Activated CD4-positive, alpha-beta T cell treated with anti-CD3 and anti-CD28 coated beads, Interleukin-2, Interleukin-4, amounts not matched to agents 100 ng/mL and 50 ng/mL, durations not matched to agents 16 hours and 8 hours (primary cell): ENCODE data around the gene AP2A2.
"Not testable (repeated sequence)": the region's sequence is repeated elsewhere in the genome, so short reads cannot be mapped to it uniquely, and the experiment has no call there.

Experiments
- DNase-seq: peaks from one replicate; pipeline ENCODE4 v3.0.0-alpha.2; 2020; ENCODE audit warnings: low spot score

AP2A2 gene

DNA sequence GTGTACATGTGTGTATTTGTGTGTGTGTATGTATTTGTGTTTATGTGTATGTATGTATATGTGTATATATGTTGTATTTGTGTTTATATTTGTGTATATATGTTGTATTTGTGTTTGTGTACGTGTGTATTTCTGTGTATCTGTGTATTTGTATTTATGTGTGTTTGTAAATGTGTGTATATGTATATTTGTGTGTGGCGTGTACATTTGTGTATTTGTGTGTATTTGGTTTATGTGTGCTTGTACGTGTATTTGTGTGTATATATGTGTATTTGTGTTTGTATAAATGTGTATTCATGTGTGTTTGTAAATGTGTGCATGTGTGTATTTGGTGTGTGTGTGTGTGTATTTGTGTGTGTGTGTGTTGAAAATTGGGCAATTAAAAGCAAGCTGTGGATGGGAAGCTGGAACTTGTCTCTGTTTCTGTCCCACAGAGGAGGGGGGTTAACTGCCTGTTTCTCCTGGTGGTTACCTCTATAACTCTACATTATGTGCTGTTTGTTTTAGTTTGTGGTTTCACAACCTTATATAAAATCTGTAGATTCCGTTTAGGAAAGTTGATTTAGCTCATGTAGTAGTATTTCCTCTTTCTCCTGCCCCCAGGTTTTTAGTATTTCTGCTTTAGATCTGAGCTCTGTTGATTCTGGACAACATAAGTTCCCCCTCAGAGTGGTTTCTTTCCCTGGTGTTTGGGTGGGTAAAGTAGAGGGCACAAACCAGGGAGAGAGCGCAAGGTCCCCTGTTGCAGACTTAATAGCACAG lies 28.9 kb downstream of the AP2A2 start:
- no peak for DNase-seq

DNA sequence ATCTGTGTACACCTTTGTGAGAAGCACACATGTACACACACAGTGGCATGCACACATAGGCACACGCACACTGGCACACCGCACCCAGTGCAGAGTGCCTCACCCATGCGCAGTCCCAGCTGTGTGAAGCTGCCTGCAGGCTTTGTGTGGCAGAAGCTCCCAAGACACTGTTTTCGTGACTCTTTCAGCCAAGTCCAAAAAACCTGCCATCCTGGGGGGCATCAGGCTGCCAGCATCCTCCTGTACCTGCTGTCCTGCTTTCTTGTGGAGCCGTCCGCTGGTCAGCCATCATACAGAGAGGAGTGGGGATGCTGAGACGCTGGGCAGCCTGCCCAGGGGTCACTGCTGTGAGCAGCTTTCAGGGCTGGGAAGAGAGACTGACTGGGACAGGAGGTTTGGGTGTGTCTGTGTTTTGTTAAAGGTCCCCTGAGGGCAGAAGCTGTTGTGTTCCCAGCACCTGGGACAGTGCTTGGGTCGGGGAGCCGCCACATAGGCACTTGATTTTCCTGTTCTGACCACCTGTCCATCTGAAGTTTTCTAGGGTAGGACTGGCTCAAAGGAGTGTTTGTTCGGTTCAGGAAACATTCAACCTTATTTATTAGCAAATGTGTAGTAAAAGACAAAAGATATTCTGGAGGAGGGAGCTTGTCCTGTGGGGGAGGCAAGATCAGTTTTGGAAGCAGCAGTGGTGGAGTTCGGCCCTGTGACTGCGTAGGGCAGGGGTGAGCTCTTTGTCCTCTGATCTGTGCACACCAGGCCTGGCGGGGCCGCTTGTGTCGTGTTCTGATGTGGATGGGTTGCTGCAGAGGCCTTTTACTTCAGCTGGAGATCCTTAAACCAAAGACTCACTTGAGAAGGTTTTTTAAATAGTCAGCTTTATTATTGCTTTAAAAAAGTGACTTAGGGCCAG lies 29.7 kb downstream of the AP2A2 start:
- DNase-seq, result no peak

DNA sequence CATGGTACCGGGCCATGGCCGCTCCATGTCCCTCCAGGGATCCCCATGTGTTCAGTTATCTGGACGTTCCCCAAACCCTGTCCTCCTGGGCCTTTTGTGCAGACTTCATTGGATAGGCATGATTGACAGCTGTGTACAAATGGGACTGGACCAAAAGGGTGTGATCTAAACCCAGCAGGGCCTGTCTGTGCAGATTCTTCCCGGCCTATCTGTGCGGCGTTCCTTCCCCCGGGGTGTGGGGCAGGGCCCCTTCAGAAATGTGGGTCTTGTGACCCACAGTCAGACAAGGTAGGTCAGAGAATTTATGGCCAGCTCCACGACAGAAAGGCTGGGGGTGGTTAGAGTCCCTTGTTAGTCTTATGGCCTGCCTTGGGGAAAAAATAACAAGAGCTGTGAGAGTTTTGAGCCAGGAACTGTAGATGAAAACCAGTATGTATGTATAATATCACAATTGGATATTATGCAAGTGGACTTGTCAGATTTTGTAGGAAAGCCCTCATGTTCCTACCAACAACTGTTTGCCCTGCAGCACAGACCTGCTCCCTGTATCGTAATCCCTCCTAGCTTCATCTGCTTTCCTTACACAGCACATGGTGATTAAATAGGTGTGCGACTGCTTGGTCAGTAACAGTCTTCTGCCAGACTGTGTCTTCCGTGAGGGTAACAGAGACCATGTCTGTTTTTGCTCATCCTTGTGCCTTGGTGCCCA lies 31.7 kb downstream of the AP2A2 start:
- no peak for DNase-seq

DNA sequence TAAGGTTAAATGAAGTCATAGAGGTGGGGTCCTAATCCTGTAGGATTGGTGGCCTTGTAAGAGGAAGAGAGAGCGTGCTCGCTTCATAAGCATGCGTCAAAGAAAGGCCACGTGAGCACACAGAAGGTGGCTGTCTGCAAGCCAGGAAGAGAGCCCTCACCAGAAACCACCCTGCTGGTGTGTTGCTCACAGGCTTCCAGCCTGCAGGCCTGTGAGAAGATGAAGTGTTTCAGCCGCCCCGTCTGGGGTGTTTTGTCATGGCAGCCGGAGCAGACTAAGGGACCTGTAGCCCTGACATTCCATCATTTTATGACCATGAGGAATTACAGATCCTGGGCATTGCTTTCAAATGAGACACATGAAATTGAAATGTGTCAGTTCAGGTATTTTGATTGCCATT lies 32.4 kb downstream of the AP2A2 start:
- DNase-seq, result no peak

DNA sequence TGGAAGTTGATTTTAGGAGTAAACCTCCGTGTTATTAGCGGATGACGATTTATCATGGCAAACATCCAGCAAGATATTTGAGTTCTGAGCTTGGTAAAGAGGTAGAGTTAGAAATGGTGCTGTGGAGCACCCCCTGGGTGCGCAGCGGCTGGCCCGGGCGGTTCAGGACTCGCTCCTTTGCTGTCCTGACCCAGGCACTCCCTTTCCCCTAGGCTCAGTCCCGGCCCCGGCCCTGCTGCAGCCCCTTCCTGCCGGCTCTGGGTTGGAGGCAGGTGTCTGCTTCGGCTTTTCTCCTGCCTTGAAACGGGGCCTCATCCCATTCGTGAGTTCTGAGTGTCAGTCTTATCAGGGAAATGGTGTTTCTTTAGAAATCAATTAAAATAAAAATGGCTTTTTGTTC lies 33.4 kb downstream of the AP2A2 start:
- no peak for DNase-seq

DNA sequence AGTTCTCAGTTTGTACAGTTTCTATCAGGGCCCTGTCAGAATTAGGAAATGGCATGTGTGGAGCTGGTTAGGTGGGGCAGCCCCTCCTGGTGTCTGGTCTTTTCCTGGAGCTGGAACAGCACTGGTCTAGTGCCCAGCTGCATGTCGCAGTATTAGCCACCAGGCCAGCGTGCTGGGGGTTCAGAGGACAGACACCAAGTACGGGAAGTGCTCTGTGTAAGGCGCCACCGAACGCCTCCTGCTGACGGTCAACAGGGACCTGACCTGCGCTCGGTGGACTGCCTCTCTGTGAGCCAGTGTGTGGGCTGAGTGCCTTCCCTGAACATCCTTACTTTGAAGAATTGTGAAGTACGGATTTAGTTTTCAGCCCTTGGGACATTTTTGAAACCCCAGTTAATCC lies 33.9 kb downstream of the AP2A2 start:
- no peak for DNase-seq

DNA sequence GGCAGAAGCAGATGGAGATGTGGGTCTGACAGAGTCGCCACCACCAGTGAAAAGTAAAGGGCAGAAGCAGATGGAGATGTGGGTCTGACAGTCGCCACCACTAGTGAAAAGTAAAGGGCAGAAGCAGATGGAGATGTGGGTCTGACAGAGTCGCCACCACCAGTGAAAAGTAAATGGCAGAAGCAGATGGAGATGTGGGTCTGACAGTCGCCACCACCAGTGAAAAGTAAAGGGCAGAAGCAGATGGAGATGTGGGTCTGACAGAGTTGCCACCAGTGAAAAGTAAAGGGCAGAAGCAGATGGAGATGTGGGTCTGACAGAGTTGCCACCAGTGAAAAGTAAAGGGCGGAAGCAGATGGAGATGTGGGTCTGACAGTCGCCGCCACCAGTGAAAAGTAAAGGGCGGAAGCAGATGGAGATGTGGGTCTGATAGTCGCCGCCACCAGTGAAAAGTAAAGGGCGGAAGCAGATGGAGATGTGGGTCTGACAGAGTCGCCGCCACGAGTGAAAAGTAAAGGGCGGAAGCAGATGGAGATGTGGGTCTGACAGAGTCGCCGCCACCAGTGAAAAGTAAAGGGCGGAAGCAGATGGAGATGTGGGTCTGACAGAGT lies 35.7 kb downstream of the AP2A2 start:
- not testable (repeated sequence) for DNase-seq

DNA sequence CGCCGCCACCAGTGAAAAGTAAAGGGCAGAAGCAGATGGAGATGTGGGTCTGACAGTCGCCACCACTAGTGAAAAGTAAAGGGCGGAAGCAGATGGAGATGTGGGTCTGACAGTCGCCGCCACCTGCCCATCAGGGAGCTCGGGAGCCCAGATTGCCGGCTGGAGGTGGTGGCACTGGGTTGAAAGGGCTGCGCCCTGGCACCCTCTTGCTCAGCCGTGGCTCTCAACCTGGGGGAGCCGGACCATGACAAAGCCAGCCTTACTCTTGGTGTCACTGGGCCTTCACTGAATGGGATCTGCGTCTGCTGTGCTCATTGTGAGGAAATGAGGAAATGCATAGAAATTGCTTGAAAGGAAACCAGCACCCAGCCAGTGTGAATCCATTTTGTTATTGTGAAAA lies 36.3 kb downstream of the AP2A2 start:
- no peak for DNase-seq

DNA sequence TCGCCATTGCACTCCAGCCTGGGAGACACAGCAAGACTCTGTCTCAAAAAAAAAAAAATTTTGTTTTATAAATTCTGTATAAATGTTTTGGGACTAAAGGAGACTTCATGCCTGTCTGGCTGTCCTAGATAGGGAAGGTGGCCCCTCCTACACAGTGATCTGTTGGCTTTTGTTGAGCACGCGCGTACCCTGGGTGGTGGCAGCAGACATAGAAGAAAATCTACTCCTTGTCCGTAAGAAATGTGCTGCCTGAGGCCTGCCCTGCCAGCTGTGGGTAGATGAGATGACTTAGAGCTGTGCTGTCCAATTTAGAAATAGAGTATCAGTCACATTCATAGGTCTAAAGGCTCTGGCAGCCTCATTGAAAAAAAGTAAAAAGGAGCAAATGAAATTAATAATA lies 37.0 kb downstream of the AP2A2 start:
- no peak for DNase-seq

DNA sequence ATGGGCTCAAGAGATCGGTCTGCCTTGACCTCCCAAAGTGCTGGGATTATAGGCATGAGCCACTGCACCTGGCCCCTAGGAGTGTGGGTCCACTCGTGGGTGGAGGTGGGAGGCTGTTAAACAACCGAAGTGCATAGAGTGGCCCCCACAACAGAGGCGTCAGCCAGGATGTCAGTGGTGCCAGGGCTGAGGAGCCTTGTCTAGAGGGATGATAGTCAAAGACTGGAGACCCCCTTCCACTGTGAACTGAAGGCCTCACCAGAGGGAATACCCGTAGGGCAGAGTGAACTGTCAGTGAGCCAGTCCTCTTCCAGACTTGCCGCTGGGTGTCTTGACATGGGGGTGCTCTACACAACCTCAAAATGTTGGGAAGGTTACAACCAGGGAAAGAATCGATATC lies 38.2 kb downstream of the AP2A2 start:
- DNase-seq, result no peak

DNA sequence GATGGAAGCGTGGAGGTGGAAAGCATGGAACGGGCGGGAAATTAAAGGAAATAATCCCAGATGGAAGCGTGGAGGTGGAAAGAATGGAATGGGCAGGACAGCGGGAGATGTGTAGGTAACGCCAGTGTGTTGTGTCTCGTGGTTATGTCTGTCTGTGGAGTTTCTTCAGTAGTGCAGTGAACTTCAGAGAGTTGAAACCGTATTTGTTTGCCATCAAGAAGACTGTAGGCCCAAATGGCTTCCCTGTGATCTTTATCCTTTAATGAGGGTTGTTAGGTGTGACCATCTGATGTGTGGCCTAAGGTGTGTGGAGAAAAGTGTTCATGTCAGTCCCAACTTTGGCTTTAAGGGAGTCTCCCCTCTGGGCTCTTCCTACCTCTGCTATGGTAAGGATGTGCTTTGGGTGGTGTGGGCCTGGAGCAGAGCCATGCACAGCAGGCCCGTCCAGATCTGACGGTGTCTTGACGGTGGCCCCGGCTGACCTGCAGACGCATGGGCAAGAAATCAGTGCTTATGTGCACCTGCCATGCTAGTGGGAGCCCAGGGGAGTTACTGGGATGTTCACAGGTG lies 39.6 kb downstream of the AP2A2 start:
- DNase-seq, result no peak

DNA sequence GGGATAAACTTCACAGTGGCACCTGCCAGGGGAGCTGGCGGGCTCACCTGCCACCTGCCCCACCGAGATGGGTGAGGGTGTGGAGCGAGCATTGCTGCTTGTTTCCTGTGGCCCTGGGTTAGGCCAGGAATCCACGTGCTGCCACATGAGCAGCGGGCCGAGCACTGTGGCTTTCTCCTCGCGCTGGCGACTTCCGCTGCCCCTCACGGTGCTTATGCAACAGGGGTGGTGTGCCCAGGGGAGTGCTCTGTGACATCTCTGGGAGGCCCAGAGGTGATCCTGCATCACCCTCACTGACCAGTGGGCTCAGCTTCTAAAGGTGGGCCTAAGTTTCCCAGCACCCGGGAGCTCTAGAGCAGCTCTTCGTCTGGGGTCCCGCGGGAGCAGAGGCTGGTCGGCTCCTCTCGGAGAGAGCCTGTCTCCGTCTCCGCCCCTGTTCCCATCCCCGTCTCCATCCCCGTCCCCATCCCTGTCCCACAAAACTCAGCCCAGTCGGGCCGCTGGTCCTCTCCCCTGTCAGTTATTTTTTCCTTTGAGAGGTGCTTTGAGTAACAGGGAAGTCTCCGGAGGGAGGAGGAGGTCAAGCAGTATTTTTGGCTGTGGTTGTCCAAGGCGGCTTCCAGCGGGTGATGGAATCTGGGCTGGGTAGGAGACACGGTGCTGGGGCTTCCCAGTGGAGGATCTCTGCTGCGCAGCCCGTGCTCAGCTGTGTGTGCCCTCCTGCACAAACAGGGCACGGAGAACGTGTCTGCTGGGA lies 42.5 kb downstream of the AP2A2 start:
- no peak for DNase-seq

DNA sequence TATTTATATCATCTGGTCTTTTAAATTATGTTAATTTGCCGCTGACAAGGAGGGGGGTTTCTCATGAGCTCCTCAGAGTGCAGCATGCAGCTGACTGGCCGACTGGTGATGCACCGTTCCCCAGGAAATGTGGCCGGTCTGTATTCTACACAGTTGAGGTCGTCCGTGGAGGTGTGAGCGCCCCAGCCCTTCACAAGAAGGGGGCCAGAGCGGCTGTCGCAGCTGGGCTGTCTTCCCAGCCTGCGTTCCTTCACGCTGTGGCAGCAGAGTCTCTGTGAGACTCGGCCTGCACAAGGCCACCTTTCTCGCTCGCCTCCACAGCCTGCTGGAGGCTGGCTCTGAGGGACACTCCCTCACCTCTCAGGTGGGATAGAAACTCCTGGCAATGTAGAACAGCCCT lies 43.2 kb downstream of the AP2A2 start:
- no peak for DNase-seq

DNA sequence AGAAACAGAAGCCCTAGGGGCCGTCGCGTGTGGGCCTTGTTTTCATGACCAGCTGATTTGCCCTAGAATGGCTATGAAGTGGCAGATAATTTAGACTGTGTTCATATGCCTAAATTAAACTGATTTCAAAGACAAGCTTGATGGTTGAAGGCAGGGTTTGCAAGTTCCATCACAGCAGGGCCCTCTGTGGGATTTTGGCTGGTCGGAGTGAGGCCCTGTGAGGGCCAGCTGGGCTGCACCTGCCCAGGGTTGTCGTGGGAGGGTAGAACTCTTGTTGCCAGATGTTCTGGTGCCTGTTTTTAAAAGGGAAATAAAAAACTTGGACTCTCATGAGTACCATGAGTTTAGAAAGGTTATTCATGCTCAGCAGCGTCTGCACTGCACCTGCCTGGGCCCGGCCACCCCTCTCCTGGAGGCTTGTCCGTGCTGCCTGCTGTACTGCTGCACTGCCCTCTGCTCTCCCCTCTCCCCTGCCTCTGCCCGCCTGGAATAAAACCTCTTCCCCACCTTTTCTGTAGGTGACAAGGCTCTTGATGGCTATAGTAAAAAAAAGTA lies 44.1 kb downstream of the AP2A2 start:
- no peak for DNase-seq

DNA sequence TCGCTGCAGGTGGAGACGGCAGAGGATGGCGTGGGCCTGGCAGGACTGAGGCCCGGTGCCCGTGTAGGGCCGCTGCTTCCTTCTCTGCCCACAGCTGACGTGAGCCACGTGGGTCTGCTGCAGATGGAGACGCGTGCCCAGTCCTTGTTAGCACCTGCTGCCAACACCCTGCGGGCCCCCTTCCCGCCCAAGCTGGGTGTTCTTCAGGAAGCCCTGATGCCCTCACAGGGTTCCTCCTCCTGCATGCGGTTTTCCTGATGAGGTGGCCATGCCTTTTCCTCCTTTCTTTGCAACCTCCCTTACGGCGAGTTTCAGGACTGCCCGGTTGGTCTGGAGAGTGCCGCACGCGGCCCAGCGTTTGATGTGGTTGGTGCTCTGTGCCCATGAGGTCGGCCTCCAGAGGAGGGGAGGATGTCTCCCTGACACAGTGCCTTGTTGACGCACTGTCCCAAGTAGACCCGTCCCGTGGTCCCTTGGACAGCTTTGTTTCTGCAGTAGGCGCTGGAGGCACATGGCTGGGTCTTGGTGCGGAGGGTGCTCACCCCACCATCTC lies 44.7 kb downstream of the AP2A2 start:
- DNase-seq, result peak; percentile 19

DNA sequence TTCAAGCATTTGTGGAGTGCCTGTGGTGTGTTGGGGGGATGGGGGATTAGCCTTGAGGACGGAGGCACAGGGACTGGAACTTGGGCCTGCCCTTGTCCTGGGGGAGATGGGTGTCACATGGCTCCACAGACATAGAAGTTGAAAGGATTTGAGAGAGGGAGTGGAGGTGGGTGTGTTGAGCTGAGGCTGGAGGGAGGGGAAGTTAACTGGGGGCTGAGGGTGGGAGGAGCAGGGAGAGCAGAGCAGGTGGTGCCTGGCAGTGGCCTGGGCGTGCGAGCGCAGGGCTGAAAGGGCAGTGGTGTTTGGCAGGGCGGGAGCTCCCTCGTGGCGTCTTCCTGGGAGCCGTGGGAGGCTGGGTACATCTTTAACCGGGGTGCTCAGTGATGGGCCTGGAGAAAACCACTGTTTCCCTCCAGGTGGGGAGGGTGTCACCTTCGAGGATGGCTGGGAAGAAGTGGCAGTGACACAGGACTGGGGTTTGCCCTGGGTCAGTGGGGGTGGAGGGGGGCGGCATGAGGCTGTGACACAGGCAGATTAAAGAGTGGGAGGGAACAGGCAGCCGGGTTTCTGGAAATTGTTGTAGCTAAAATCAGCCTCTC lies 45.5 kb downstream of the AP2A2 start:
- no peak for DNase-seq

DNA sequence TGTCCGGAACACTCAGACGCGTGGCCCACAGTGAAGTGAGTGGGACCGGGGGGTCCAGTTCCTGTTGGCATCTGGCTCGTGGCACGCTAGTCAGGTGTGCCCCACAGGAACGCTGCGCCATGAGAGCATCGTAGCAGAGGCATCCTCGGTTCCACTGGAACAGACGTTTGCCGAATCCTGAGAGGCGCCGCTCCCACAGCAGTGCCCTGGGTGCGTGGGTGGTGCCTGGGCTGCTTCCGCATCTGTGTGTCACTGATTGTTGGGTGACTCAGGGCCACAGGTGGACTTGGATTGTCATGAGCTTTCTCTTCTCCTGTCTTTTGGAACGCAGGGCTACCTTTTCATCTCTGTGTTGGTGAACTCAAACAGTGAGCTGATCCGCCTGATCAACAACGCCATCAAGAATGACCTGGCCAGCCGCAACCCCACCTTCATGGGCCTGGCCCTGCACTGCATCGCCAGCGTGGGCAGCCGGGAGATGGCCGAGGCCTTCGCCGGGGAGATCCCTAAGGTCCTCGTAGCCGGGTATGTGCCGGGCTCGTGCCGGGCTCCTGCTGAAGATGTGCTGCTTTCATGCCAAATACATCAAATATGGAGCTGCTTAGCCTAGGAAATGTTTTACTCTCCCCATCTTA lies 46.2 kb downstream of the AP2A2 start:
- no peak for DNase-seq

DNA sequence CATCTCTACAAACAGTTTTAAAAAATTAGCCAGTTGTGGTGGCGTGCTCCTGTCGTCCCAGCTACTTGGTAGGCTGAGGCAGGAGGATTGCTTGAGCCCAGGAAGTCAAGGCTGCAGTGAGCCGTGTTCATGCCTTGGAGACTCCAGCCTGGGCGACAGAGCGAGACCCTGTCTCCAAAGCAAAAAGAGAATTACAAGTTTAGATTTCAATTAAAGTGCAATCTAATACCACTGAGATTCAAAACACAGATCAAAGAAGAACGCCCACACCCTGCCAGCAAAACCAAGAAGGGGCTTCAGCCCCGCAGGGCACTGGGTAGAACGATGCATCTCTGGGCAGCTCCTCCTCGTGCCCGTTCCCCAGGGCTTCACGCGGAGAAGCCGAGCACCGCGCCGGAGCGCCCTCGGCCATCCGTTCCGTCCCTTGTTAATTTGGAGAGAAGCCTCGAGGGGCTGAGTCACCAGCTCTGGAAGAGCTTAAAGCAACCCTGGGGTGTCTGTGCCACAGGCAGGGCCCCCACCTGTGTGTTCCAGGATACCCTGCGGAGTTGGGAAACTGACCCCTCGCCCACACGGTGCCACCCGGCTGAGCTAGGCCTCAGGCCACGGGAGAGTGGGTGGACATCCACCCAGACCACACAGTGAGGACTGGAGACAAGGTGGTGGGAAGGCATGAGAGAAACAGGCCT lies 47.0 kb downstream of the AP2A2 start:
- DNase-seq, result no peak

DNA sequence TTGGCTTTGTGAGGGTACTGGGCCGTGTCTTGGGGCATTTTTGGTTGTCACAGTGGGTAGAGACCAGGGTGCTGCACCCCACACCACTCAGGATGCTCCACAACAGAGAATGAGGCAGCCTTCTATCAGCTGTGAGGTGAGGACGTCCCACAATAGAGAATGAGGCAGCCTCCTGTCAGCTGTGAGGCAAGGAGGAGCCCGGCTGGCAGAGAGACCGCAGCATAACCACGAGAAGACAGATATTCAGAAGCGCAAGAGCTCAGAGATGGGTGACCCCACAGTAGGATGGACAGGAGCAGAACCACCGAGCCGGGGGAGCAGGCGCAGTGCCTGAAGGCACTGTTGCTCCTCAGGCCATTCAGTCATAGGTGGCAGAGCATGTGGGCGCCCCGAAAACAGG lies 47.6 kb downstream of the AP2A2 start:
- DNase-seq, result no peak
